A549 (cell line): ENCODE results near the gene GLB1L2.

ENCODE experiments used
- CTCF ChIP-seq: fragments of >200 bp; sonication (Bioruptor Twin); formaldehyde crosslinking; IDR thresholded peaks from 3 replicates; pipeline ENCODE4 v1.5.1; 2016
- EP300 ChIP-seq, 2 experiments: fragments of >200 bp; sonication (Bioruptor Twin); formaldehyde crosslinking; IDR thresholded peaks; 2 replicates in 1 of 2; 3 replicates in 1 of 2; pipeline ENCODE4 v1.6.1; 2016 to 2017
- FOXS1 ChIP-seq: fragments of 250-450 bp; sonication (Bioruptor Pico); IDR thresholded peaks from 2 replicates; pipeline ENCODE4 v1.5.0; 2020; ENCODE audit warnings: mild to moderate bottlenecking, moderate library complexity
- KDM1A ChIP-seq: fragments of 200-600 bp; sonication (generic); IDR thresholded peaks from 2 replicates; pipeline ENCODE4 v1.6.1; 2016; ENCODE audit warnings: low read depth, mild to moderate bottlenecking
- KDM5A ChIP-seq: fragments of 200-600 bp; sonication (generic); IDR thresholded peaks from 2 replicates; pipeline ENCODE4 v1.6.1; 2016; ENCODE audit warnings: antibody characterized with exemption, mild to moderate bottlenecking
- MAX ChIP-seq: IDR thresholded peaks from 2 replicates; pipeline ENCODE4 v1.6.1; 2012
- MAZ ChIP-seq: fragments of 150-350 bp; IDR thresholded peaks from 2 replicates; pipeline ENCODE4 v1.6.1; 2014; ENCODE audit warnings: antibody characterized with exemption, low read depth, low read length, borderline replicate concordance
- POLR2A ChIP-seq: IDR thresholded peaks from 2 replicates; pipeline ENCODE4 v1.6.1; 2012; ENCODE audit warnings: mild to moderate bottlenecking, low read length
- RAD21 ChIP-seq, 2 experiments: fragments of >200 bp in 1 of 2; sonication (Bioruptor Twin) in 1 of 2; formaldehyde crosslinking in 1 of 2; IDR thresholded peaks in 1 of 2; conservative IDR thresholded peaks in 1 of 2; 2 replicates in 1 of 2; 3 replicates in 1 of 2; pipeline ENCODE4 v1.6.1; 2012 to 2018; ENCODE audit warnings: inconsistent platforms in 1 of 2
- RFX5 ChIP-seq: fragments of 450-650 bp; IDR thresholded peaks from 2 replicates; pipeline ENCODE4 v1.7.1; 2014; ENCODE audit warnings: antibody characterized with exemption, mild to moderate bottlenecking, moderate library complexity

GRCh38 chr11:134382830-134383229 lies 51.0 kb downstream of the GLB1L2 start:
- TF ChIP-seq CTCF: no peak
- TF ChIP-seq KDM1A: no peak
- no peak for TF ChIP-seq MAX
- no peak for TF ChIP-seq POLR2A
- TF ChIP-seq FOXS1 (CRISPR knock-in tag): no peak
- TF ChIP-seq EP300 (IDR thresholded peaks at IDR 0.05): no peak
- TF ChIP-seq RAD21 (conservative IDR thresholded peaks at IDR 0.05 in 1 of 2, IDR thresholded peaks at IDR 0.05 in 1 of 2): no peak
- TF ChIP-seq MAZ: no peak
- no peak for TF ChIP-seq KDM5A
- no peak for TF ChIP-seq RFX5
